Ascending aorta (tissue), 2 donors: ENCODE results near the gene TGFB2. TPM values are rescaled to one million over a fixed set of nuclear protein-coding genes. Genes with fewer than 3 reads are reported as not detected.

Source experiments
- DNase-seq, 2 donors: peaks; one replicate each; pipeline ENCODE4 v3.0.0-alpha.2; 2019; ENCODE audit warnings: low spot score in 2 of 2
- H3K27ac ChIP-seq, 2 donors: fragments of 200-600 bp; sonication (generic); one replicate each; pipeline ENCODE4 v1.5.1; 2016 to 2017; ENCODE audit warnings: mild to moderate bottlenecking in 1 of 2
- H3K27me3 ChIP-seq: fragments of 200-600 bp; sonication (generic); one replicate; pipeline ENCODE4 v1.5.1; 2017
- H3K36me3 ChIP-seq, 2 donors: fragments of 200-600 bp; sonication (generic); one replicate each; pipeline ENCODE4 v1.5.1; 2016
- H3K4me1 ChIP-seq, 2 donors: fragments of 200-600 bp; sonication (generic); one replicate each; pipeline ENCODE4 v1.5.1; 2016 to 2017; ENCODE audit warnings: mild to moderate bottlenecking in 1 of 2
- H3K4me3 ChIP-seq, 2 donors: fragments of 200-600 bp; sonication (generic); one replicate each; pipeline ENCODE4 v1.5.1; 2016 to 2017; ENCODE audit warnings: mild to moderate bottlenecking in 1 of 2
- H3K9me3 ChIP-seq, 2 donors: fragments of 200-600 bp; sonication (generic); one replicate each; pipeline ENCODE4 v1.5.1; 2016
- intact Hi-C: fragments of 100-400 bp; cut with DNase I; formaldehyde crosslinking; loops from one replicate; pipeline ENCODE4 v1.15.1; 2023
- total RNA-seq: library from RNA; depleted of rRNA; stranded (reverse); fragments of >200 nt; gene quantifications from one replicate; pipeline ENCODE4 v1.1.0, GENCODE V29; 2016
- TF ChIP-seq, protein P1 (sequence below), 3 experiments: fragments of 200-600 bp in 2 of 3; fragments of 450-650 bp in 1 of 3; sonication (generic) in 2 of 3; IDR thresholded peaks; one replicate each; pipeline ENCODE4 v1.5.1; 2016 to 2019; ENCODE audit warnings: antibody characterized with exemption in 3 of 3, mild to moderate bottlenecking in 1 of 3, moderate library complexity in 1 of 3

Gene TGFB2
- total RNA-seq, 1 donor from 2014 or later, result 9.9 TPM

DNA sequence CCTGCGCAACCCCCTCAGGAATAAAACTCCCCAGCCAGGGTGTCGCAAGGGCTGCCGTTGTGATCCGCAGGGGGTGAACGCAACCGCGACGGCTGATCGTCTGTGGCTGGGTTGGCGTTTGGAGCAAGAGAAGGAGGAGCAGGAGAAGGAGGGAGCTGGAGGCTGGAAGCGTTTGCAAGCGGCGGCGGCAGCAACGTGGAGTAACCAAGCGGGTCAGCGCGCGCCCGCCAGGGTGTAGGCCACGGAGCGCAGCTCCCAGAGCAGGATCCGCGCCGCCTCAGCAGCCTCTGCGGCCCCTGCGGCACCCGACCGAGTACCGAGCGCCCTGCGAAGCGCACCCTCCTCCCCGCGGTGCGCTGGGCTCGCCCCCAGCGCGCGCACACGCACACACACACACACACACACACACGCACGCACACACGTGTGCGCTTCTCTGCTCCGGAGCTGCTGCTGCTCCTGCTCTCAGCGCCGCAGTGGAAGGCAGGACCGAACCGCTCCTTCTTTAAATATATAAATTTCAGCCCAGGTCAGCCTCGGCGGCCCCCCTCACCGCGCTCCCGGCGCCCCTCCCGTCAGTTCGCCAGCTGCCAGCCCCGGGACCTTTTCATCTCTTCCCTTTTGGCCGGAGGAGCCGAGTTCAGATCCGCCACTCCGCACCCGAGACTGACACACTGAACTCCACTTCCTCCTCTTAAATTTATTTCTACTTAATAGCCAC is 696 bp downstream of the TGFB2 start:
- peak overlapping the region; percentile 81 to 89 for H3K27ac ChIP-seq
- H3K4me3 ChIP-seq, result peak overlapping the region; percentile 88 to 89
- peak in 1 of 2 donors; percentile 83 for DNase-seq
- no peaks in the 10 kb centered on the region for H3K4me1 ChIP-seq
- H3K27me3 ChIP-seq, result no peaks in the 10 kb centered on the region
- H3K9me3 ChIP-seq, result no peaks in the 10 kb centered on the region
- no peaks in the 10 kb centered on the region for H3K36me3 ChIP-seq
- TF ChIP-seq, protein P1, sequence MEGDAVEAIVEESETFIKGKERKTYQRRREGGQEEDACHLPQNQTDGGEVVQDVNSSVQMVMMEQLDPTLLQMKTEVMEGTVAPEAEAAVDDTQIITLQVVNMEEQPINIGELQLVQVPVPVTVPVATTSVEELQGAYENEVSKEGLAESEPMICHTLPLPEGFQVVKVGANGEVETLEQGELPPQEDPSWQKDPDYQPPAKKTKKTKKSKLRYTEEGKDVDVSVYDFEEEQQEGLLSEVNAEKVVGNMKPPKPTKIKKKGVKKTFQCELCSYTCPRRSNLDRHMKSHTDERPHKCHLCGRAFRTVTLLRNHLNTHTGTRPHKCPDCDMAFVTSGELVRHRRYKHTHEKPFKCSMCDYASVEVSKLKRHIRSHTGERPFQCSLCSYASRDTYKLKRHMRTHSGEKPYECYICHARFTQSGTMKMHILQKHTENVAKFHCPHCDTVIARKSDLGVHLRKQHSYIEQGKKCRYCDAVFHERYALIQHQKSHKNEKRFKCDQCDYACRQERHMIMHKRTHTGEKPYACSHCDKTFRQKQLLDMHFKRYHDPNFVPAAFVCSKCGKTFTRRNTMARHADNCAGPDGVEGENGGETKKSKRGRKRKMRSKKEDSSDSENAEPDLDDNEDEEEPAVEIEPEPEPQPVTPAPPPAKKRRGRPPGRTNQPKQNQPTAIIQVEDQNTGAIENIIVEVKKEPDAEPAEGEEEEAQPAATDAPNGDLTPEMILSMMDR (IDR thresholded peaks at IDR 0.05), result no peak
- intact Hi-C loops, result loop anchor here (2.0 to 10.0 kb wide), 8 partner anchors 19 to 951 kb away; partner anchors contain the start of gene LYPLAL1

DNA sequence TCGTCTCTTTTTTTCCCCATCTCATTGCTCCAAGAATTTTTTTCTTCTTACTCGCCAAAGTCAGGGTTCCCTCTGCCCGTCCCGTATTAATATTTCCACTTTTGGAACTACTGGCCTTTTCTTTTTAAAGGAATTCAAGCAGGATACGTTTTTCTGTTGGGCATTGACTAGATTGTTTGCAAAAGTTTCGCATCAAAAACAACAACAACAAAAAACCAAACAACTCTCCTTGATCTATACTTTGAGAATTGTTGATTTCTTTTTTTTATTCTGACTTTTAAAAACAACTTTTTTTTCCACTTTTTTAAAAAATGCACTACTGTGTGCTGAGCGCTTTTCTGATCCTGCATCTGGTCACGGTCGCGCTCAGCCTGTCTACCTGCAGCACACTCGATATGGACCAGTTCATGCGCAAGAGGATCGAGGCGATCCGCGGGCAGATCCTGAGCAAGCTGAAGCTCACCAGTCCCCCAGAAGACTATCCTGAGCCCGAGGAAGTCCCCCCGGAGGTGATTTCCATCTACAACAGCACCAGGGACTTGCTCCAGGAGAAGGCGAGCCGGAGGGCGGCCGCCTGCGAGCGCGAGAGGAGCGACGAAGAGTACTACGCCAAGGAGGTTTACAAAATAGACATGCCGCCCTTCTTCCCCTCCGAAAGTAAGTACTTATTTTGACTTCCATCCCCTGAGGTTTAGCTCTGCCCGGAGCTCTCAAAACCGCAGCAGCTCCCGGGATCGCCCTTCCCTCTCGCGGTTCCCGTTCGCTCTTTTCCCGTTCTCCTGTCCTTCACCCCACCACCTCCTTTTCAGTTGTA is 1.5 kb downstream of the TGFB2 start:
- Histone ChIP-seq H3K9me3 (no peaks in the 10 kb centered on the region), H3K27me3 (no peaks in the 10 kb centered on the region), H3K4me1 (peaks cover 0 to 2% of the 10 kb centered on the region in 2 donors), H3K27ac (peak overlapping the region; percentile 81 to 89), H3K4me3 (peak overlapping the region; percentile 88 to 89), H3K36me3 (no peaks in the 10 kb centered on the region)
- DNase-seq, result no peak
- TF ChIP-seq, protein P1 (IDR thresholded peaks at IDR 0.05), result no peak
- intact Hi-C loops, result loop anchor here (2.0 to 10.0 kb wide), 8 partner anchors 18 to 951 kb away; partner anchors contain the start of gene LYPLAL1

DNA sequence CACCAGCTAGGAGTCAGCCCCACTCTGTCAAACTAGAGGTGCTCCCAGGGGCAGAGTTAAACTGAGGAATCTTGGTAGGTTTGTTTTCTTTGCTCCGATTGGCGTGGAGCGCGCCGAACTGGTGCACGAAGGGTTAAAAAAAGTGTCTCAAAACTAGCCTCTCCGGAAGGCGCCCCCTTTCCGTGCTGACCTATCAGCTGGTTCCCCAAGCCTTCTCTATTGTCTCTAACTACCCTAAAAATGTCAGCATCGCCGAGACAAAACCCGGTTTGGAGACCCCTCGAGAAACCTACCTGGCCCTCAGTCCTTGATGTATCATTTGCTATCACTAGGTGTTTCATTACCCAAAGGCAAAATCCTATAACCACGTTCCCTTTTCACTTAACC is 2.2 kb downstream of the TGFB2 start:
- intact Hi-C loops, result loop anchor here (2.0 to 10.0 kb wide), 8 partner anchors 17 to 950 kb away; partner anchors contain the start of gene LYPLAL1
- Histone ChIP-seq H3K4me3 (peak overlapping the region; percentile 88 to 89), H3K4me1 (peaks cover 0 to 6% of the 10 kb centered on the region in 2 donors), H3K27me3 (no peaks in the 10 kb centered on the region), H3K36me3 (no peaks in the 10 kb centered on the region), H3K9me3 (no peaks in the 10 kb centered on the region), H3K27ac (peak overlapping the region; percentile 81 to 89)
- TF ChIP-seq, protein P1 (IDR thresholded peaks at IDR 0.05), result no peak
- no peak for DNase-seq

DNA sequence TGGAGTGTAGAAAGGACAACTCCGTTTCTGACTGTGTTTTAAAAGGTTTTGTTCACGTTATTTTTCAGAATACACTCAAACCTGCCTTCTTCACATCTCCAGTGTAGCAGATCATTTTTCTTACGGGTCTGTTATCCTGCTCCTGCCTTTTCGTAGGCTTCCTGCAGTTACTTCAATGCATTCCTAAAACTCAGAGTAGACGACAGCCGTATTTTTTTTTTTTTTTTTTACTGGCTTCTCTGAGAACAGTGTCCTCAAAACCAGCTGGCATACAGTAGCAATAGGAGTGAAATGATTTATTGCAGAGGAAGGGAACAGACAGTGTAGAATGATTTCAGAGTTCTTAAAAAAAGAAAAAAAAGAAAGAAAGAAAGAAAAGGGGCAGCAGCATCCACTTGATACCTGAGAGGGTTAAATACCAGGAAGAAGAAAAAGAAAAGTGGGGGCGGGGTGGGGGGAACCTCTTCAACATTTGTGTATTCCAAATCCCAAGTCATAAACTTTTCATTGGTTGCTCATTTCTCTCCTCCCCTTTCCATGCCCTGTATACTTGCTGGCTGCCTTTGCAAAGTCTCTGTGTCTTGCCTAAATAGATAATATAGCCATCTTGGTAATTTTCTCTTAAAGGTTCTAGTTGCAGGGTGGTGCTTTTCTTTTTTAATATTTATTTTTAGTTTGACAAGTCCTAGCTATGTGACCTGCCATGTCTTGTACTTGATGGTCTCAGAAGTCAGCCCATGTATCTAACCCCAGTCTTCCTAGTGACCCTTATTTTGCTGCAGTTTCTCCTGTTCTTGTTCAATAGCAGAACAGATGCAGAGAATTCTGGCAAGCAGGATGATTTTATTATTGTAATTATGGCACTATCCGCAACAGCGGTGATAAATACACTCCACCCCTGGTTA is 2.8 kb downstream of the TGFB2 start:
- no peaks in the 10 kb centered on the region for H3K36me3 ChIP-seq
- TF ChIP-seq, protein P1 (IDR thresholded peaks at IDR 0.05), result no peak
- intact Hi-C loops, result loop anchor here (2.0 to 10.0 kb wide), 8 partner anchors 17 to 949 kb away; partner anchors contain the start of gene LYPLAL1
- peak overlapping the region; percentile 81 to 89 for H3K27ac ChIP-seq
- DNase-seq, result no peak
- H3K9me3 ChIP-seq, result no peaks in the 10 kb centered on the region
- peak overlapping the region; percentile 88 to 89 for H3K4me3 ChIP-seq
- peaks cover 0 to 6% of the 10 kb centered on the region in 2 donors for H3K4me1 ChIP-seq
- H3K27me3 ChIP-seq, result no peaks in the 10 kb centered on the region

DNA sequence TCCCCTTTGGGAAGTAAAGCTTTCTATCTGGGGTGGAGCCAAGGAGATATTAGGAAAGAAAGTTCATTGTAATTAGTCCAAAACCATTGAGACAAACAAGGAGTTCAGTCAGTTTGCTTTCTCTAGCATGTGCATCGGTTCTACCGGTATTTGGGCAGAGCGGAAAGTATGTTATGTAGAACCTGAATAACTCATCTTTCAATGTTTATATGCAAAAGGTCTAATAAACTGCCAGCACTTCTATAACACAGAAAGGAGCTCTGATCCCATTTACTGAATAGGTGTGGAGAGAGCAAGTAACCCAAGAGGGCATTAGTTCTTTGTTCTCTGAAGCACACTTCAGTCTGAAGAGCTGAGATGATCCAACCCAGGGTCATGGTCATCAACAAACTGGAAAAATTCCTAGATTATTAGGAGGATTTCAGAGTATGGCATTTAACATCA is 3.5 kb downstream of the TGFB2 start:
- intact Hi-C loops, result loop anchor here (5.0 to 10.0 kb wide), 5 partner anchors 316 to 949 kb away; partner anchors contain the start of gene LYPLAL1
- Histone ChIP-seq H3K36me3 (no peaks in the 10 kb centered on the region), H3K4me3 (peak overlapping the region; percentile 88 to 89), H3K4me1 (peaks cover 0 to 6% of the 10 kb centered on the region in 2 donors), H3K27me3 (no peaks in the 10 kb centered on the region), H3K27ac (peak overlapping the region; percentile 81 to 89), H3K9me3 (no peaks in the 10 kb centered on the region)
- TF ChIP-seq, protein P1 (IDR thresholded peaks at IDR 0.05), result no peak
- DNase-seq, result no peak
